ENCODE results near the gene NDUFS4. TPM values are rescaled to one million over a fixed set of nuclear protein-coding genes. Genes with fewer than 3 reads are reported as not detected.

The NDUFS4 gene
- 10 to 100 TPM; 63.9 to 78.9 TPM for total RNA-seq
- polyA plus RNA-seq (ENCODE audit: insufficient read depth, low read depth, low replicate concordance): 98.9 TPM
- long read RNA-seq, donor 1, transcript NDUFS4-201 (5 exons, 675 nt): major isoform, 110 of 127 reads
- long read RNA-seq, donor 1, partial matches to known transcripts: 13 of 127 reads
- long read RNA-seq, donor 1, other reads (novel, unspliced or antisense): 0 of 127 reads
- long read RNA-seq, donor 2, transcript NDUFS4-201 (5 exons, 675 nt): major isoform, 52 of 64 reads
- long read RNA-seq, donor 2, partial matches to known transcripts: 10 of 64 reads
- long read RNA-seq, donor 2, other reads (novel, unspliced or antisense): 0 of 64 reads

- WGBS, 2 donors: 0% methylated on average over 22 to 30 of the region's 30 CpGs
- peak; percentile 95 for DNase-seq
- H3K4me3 ChIP-seq: peak within 1 kb of the TSS; percentile 78 to 97
- peak within 1 kb of the TSS; percentile 74 to 94 for H3K27ac ChIP-seq
- intact Hi-C loops (cut with DNase I; ENCODE audit: low total_unique reads): no loop called here
- H3K36me3 ChIP-seq (ENCODE audit: low read depth, missing control alignments): no peaks in the 10 kb centered on the region
- no peaks in the 10 kb centered on the region for H3K27me3 ChIP-seq
- no peak for TF ChIP-seq POLR2A (IDR thresholded peaks at IDR 0.05)
- peak in 1 of 3 experiments; percentile 20 for TF ChIP-seq CTCF (IDR thresholded peaks at IDR 0.05)
- no peaks in the 10 kb centered on the region for H3K9me3 ChIP-seq
- peaks cover 5% of the 10 kb centered on the region for H3K4me1 ChIP-seq
Measured at GRCh38 chr5:53560506-53561191, at the start of gene NDUFS4. Gene NDUFS4, plus strand, starts transcription at chr5:53560639. Its CDS starts 24 bp downstream, at chr5:53560663.

GRCh38 chr5:53512539-53512938 lies 47.9 kb upstream of the NDUFS4 start:
- H3K36me3 ChIP-seq (ENCODE audit: low read depth, missing control alignments): no peaks in the 10 kb centered on the region
- no peaks in the 10 kb centered on the region for H3K9me3 ChIP-seq
- no peak overlapping the region for H3K27ac ChIP-seq
- no peaks in the 10 kb centered on the region for H3K4me1 ChIP-seq
- DNase-seq: no peak
- no peaks in the 10 kb centered on the region for H3K27me3 ChIP-seq
- H3K4me3 ChIP-seq: no peak overlapping the region
- TF ChIP-seq CTCF (IDR thresholded peaks at IDR 0.05): no peak
- TF ChIP-seq POLR2A (IDR thresholded peaks at IDR 0.05): no peak
- intact Hi-C loops (cut with DNase I; ENCODE audit: low total_unique reads): no loop called here

- intact Hi-C loops (cut with DNase I; ENCODE audit: low total_unique reads): no loop called here
- no peak for DNase-seq
Measured at GRCh38 chr5:53515988-53516387, 44.5 kb upstream of the NDUFS4 start.

DNA sequence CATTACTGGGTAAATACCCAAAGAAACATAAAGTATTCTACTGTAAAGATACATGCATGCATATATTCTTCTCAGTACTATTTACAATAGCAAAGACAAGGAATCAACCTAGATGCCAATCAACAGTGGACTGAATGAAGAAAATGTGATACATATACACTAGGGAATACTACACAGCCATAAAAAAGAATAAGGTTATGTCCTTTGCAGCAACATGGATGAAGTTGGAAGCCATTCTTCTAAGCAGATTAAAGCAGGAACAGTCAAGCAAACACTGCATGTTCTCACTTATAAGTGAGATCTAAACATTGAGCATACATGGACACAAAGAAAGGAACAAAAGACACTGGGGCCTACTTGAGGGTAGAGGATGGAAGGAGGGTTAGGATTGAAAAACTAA lies 39.6 kb upstream of the NDUFS4 start:
- Histone ChIP-seq H3K36me3 (ENCODE audit: low read depth, missing control alignments) (no peaks in the 10 kb centered on the region), H3K4me1 (no peaks in the 10 kb centered on the region)
- TF ChIP-seq POLR2A (IDR thresholded peaks at IDR 0.05): no peak
- TF ChIP-seq CTCF (IDR thresholded peaks at IDR 0.05): no peak

More at GRCh38 chr5:53515988-53516387, 44.5 kb upstream of the NDUFS4 start:
- no peak overlapping the region for H3K27ac ChIP-seq
- H3K4me1 ChIP-seq: no peaks in the 10 kb centered on the region
- no peak overlapping the region for H3K4me3 ChIP-seq
- TF ChIP-seq POLR2A (IDR thresholded peaks at IDR 0.05) (no peak), CTCF (IDR thresholded peaks at IDR 0.05) (no peak)
- 75 to 83% methylated on average over 6 of the region's 6 CpGs for WGBS, 2 donors
- no peaks in the 10 kb centered on the region for H3K27me3 ChIP-seq
- no peaks in the 10 kb centered on the region for H3K9me3 ChIP-seq
- no peaks in the 10 kb centered on the region for H3K36me3 ChIP-seq (ENCODE audit: low read depth, missing control alignments)

More for the DNA sequence above, 39.6 kb upstream of the NDUFS4 start:
- Histone ChIP-seq H3K27me3 (no peaks in the 10 kb centered on the region), H3K4me3 (no peak overlapping the region), H3K9me3 (no peaks in the 10 kb centered on the region), H3K27ac (no peak overlapping the region)
- intact Hi-C loops (cut with DNase I; ENCODE audit: low total_unique reads): no loop called here
- no peak for DNase-seq

All from testis (tissue), 5 donors.